ENCODE results near the gene ILF2. TPM values are rescaled to one million over a fixed set of nuclear protein-coding genes. Genes with fewer than 3 reads are reported as not detected.
A peak's percentile ranks its signal among the peaks of the same experiment; 100 is the strongest.
"Not testable (repeated sequence)": the region's sequence is repeated elsewhere in the genome, so short reads cannot be mapped to it uniquely, and the experiment has no call there.

Gene ILF2
- total RNA-seq, 1 donor = 154 TPM

- no peak for TF ChIP-seq CTCF (IDR thresholded peaks at IDR 0.05; ENCODE audit: insufficient read depth, low read length)
- peak overlapping the region; percentile 92 for H3K4me3 ChIP-seq (ENCODE audit: low read depth, low read length)
- no peak for DNase-seq (ENCODE audit: low read depth)
These were observed 1.2 kb downstream of the ILF2 start for GRCh38 chr1:153669606-153670005.

GRCh38 chr1:153668672-153669071, 2.1 kb downstream of the ILF2 start:
- not testable (repeated sequence) for H3K4me3 ChIP-seq (ENCODE audit: low read depth, low read length); DNase-seq (ENCODE audit: low read depth)

GRCh38 chr1:153667439-153667838, 3.4 kb downstream of the ILF2 start:
- no peak for DNase-seq (ENCODE audit: low read depth)
- no peak overlapping the region for H3K4me3 ChIP-seq (ENCODE audit: low read depth, low read length)
- no peak for TF ChIP-seq CTCF (IDR thresholded peaks at IDR 0.05; ENCODE audit: insufficient read depth, low read length)

GRCh38 chr1:153663211-153663610, 7.6 kb downstream of the ILF2 start:
- peak; percentile 38 for DNase-seq (ENCODE audit: low read depth)
- H3K4me3 ChIP-seq (ENCODE audit: low read depth, low read length) = no peak overlapping the region
- TF ChIP-seq CTCF (IDR thresholded peaks at IDR 0.05; ENCODE audit: insufficient read depth, low read length) = no peak

GRCh38 chr1:153662269-153662668, 8.5 kb downstream of the ILF2 start:
- no peak overlapping the region for H3K4me3 ChIP-seq (ENCODE audit: low read depth, low read length)
- TF ChIP-seq CTCF (IDR thresholded peaks at IDR 0.05; ENCODE audit: insufficient read depth, low read length) = no peak
- DNase-seq (ENCODE audit: low read depth) = no peak

- DNase-seq (ENCODE audit: low read depth) = no peak
- no peak for TF ChIP-seq CTCF (IDR thresholded peaks at IDR 0.05; ENCODE audit: insufficient read depth, low read length)
- H3K4me3 ChIP-seq (ENCODE audit: low read depth, low read length) = no peak overlapping the region
These were observed 9.6 kb downstream of the ILF2 start for GRCh38 chr1:153661111-153661708.

- peak overlapping the region; percentile 96 for H3K4me3 ChIP-seq (ENCODE audit: low read depth, low read length)
- DNase-seq (ENCODE audit: low read depth) = no peak
- no peak for TF ChIP-seq CTCF (IDR thresholded peaks at IDR 0.05; ENCODE audit: insufficient read depth, low read length)
These were observed 11.1 kb downstream of the ILF2 start for GRCh38 chr1:153659656-153660055.

Data from fibroblast of the aortic adventitia (primary cell).